Astrocyte (in vitro differentiated cells and primary cell): ENCODE data around the gene KRT36. TPM values are rescaled to one million over a fixed set of nuclear protein-coding genes. Genes with fewer than 3 reads are reported as not detected.

Source experiments
- DNase-seq: peaks from one replicate; pipeline ENCODE4 v3.0.0-alpha.2; 2010; ENCODE audit warnings: low read depth
- FAIRE-seq: peaks from 2 replicates; lab custom pipeline; 2011; peaks lifted over from hg19 to GRCh38; lab: Jason Lieb, UNC
- H2AFZ ChIP-seq: 2 replicates; pipeline ENCODE4 v1.6.0; 2012; ENCODE audit warnings: low read depth, low read length, inconsistent platforms
- H3K27ac ChIP-seq: 2 replicates; pipeline ENCODE4 v1.5.1; 2011; ENCODE audit warnings: low read depth, low read length, inconsistent platforms
- H3K27me3 ChIP-seq: 2 replicates; pipeline ENCODE4 v1.6.0; 2011; ENCODE audit warnings: low read length, inconsistent platforms; ENCODE audit not compliant: insufficient read depth
- H3K36me3 ChIP-seq: 2 replicates; pipeline ENCODE4 v1.5.1; 2011; ENCODE audit warnings: low read length, inconsistent platforms; ENCODE audit not compliant: insufficient read depth
- H3K4me1 ChIP-seq: 2 replicates; pipeline ENCODE4 v1.5.1; 2011; ENCODE audit warnings: low read length, inconsistent platforms; ENCODE audit not compliant: insufficient read depth
- H3K4me2 ChIP-seq: 2 replicates; pipeline ENCODE4 v1.6.0; 2012; ENCODE audit warnings: low read length, inconsistent platforms
- H3K4me3 ChIP-seq: 2 replicates; pipeline ENCODE4 v1.5.1; 2011; ENCODE audit warnings: low read depth, mild to moderate bottlenecking, low read length, inconsistent platforms; ENCODE audit not compliant: insufficient read depth
- H3K79me2 ChIP-seq: 2 replicates; pipeline ENCODE4 v1.6.0; 2012; ENCODE audit warnings: mild to moderate bottlenecking, low read length, inconsistent platforms; ENCODE audit not compliant: insufficient read depth
- H3K9ac ChIP-seq: 2 replicates; pipeline ENCODE4 v1.6.0; 2012; ENCODE audit warnings: mild to moderate bottlenecking, low read length, inconsistent platforms
- H3K9me3 ChIP-seq: 2 replicates; pipeline ENCODE4 v1.5.1; 2012; ENCODE audit warnings: low read depth, mild to moderate bottlenecking, low read length, inconsistent platforms; ENCODE audit not compliant: insufficient read depth
- H4K20me1 ChIP-seq: 2 replicates; pipeline ENCODE4 v1.6.0; 2012; ENCODE audit warnings: low read length, inconsistent platforms; ENCODE audit not compliant: insufficient read depth
- H3K27ac Mint-ChIP-seq: one replicate; pipeline ENCODE4 v1.8.0; 2021; ENCODE audit warnings: mild to moderate bottlenecking, mixed read lengths; ENCODE audit not compliant: unreplicated experiment
- H3K27me3 Mint-ChIP-seq: one replicate; pipeline ENCODE4 v1.8.0; 2021; ENCODE audit warnings: low read depth, mixed read lengths; ENCODE audit not compliant: unreplicated experiment
- H3K36me3 Mint-ChIP-seq: one replicate; pipeline ENCODE4 v1.8.0; 2021; ENCODE audit warnings: low read depth, mixed read lengths; ENCODE audit not compliant: unreplicated experiment
- H3K4me1 Mint-ChIP-seq: one replicate; pipeline ENCODE4 v1.8.0; 2021; ENCODE audit warnings: low read depth, mixed read lengths; ENCODE audit not compliant: unreplicated experiment
- H3K4me3 Mint-ChIP-seq: one replicate; pipeline ENCODE4 v1.8.0; 2021; ENCODE audit warnings: mild to moderate bottlenecking, moderate library complexity, mixed read lengths; ENCODE audit not compliant: unreplicated experiment
- H3K9me3 Mint-ChIP-seq: one replicate; pipeline ENCODE4 v1.8.0; 2021; ENCODE audit warnings: mild to moderate bottlenecking, mixed read lengths; ENCODE audit not compliant: unreplicated experiment
- EZH2 ChIP-seq: IDR thresholded peaks from 2 replicates; pipeline ENCODE4 v1.6.1; 2012; ENCODE audit warnings: mild to moderate bottlenecking, low read length, inconsistent platforms; ENCODE audit not compliant: insufficient read depth
- total RNA-seq: library from RNA; stranded (reverse); gene quantifications from 2 replicates; pipeline ENCODE4 v1.2.1, GENCODE V29; 2021
- TF ChIP-seq, protein P1 (sequence below): IDR thresholded peaks from 2 replicates; pipeline ENCODE4 v1.5.1; 2011; ENCODE audit warnings: low read depth, mild to moderate bottlenecking, inconsistent platforms, low read length, moderate library complexity; ENCODE audit not compliant: insufficient read depth

The KRT36 gene
- total RNA-seq, 1 donor from 2014 or later, result not detected

DNA sequence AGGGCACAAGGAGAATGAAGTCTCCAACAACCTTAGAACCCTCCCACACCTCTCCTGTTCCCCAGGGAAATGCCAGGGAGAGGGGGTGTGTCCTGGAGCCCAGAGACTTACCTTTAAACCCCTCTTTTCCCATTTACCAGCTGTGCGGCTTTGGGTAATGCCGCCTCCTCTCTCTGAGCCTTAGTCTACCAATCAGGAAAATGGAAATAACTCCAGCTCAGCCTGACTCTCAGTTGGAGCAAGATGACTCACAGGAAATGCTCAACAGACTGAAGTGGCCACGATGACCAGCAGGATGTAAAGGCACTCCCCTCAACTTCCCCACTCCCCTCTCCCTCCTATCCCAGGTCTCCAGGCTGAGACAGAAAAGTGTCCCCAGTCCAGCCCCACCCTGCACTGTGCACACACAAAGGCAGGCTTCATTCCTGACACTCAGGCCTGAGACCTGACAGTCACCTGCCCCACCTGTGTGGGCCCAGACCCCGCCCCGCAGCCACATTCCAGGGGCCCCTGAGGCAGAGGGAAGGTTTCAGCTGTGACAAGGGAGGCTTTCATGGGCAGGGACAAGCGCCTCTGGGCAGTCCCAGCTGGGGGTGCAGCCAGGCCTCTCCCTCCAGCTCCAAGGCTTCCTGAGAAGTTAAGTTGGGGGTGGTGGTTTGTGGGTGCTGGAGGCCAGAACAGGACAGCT is 32.0 kb upstream of the KRT36 start:
- H3K9me3 Mint-ChIP-seq, result peaks cover 2% of the 10 kb centered on the region
- no peaks in the 10 kb centered on the region for H3K9me3 ChIP-seq
- H3K27ac Mint-ChIP-seq, result peak overlapping the region; percentile 75
- H3K36me3 ChIP-seq, result no peaks in the 10 kb centered on the region
- no peaks in the 10 kb centered on the region for H3K36me3 Mint-ChIP-seq
- H3K9ac ChIP-seq, result peak overlapping the region; percentile 58
- DNase-seq (peak; percentile 87), FAIRE-seq (peak; percentile 73)
- peaks cover 36% of the 10 kb centered on the region for H3K4me1 ChIP-seq
- H4K20me1 ChIP-seq, result no peaks in the 10 kb centered on the region
- peak overlapping the region; percentile 81 for H3K27ac ChIP-seq
- no peaks in the 10 kb centered on the region for H3K27me3 ChIP-seq
- peaks cover 5% of the 10 kb centered on the region for H3K27me3 Mint-ChIP-seq
- H3K4me3 Mint-ChIP-seq, result no peak overlapping the region
- H3K4me3 ChIP-seq, result peak overlapping the region; percentile 37
- peak overlapping the region; percentile 2 for H2AFZ ChIP-seq
- peaks cover 9% of the 10 kb centered on the region for H3K4me1 Mint-ChIP-seq
- H3K4me2 ChIP-seq, result peak overlapping the region; percentile 51
- TF ChIP-seq EZH2, result no peak
- TF ChIP-seq, protein P1, sequence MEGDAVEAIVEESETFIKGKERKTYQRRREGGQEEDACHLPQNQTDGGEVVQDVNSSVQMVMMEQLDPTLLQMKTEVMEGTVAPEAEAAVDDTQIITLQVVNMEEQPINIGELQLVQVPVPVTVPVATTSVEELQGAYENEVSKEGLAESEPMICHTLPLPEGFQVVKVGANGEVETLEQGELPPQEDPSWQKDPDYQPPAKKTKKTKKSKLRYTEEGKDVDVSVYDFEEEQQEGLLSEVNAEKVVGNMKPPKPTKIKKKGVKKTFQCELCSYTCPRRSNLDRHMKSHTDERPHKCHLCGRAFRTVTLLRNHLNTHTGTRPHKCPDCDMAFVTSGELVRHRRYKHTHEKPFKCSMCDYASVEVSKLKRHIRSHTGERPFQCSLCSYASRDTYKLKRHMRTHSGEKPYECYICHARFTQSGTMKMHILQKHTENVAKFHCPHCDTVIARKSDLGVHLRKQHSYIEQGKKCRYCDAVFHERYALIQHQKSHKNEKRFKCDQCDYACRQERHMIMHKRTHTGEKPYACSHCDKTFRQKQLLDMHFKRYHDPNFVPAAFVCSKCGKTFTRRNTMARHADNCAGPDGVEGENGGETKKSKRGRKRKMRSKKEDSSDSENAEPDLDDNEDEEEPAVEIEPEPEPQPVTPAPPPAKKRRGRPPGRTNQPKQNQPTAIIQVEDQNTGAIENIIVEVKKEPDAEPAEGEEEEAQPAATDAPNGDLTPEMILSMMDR, result no peak
- H3K79me2 ChIP-seq, result peaks cover 2% of the 10 kb centered on the region

DNA sequence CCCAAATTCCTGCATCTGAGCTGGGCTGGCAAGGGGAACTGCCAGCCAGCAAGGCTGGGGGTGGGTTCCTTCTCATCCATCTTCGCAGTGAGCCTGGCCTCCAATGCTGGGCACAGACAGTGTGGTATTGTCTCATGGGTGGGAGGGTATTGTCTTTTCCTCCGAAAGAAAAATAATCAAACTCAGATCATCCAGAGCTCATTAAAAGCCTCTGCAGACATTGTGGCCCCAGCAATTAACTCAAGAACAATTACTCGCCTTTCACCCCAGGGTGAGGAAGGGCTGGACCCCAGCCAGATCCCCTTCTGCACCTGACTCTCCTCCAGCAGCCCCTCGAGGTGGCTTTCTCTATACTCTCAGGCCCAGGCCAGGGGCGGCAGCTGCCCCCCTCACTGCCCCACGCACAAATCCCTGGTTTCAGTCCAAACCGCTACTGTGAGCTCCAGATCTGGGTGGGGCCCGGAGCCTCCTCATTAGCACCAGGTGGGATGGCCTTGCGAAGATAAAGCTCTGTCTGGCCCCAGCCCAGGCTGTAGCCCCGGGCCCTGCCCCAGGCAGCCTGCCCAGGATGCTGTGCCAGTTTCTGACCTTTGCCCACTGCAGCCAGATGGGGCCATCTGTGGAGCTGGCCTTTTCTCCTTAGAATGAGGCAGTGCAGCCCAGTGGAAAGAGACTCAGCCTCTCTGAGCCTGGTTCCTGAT is 31.3 kb upstream of the KRT36 start:
- Mint-ChIP-seq H3K36me3 (no peaks in the 10 kb centered on the region), H3K4me3 (no peak overlapping the region), H3K4me1 (peaks cover 9% of the 10 kb centered on the region), H3K27me3 (peaks cover 5% of the 10 kb centered on the region), H3K9me3 (peaks cover 2% of the 10 kb centered on the region), H3K27ac (peak overlapping the region; percentile 34)
- no peak for DNase-seq
- Histone ChIP-seq H3K79me2 (no peaks in the 10 kb centered on the region), H3K4me1 (peaks cover 36% of the 10 kb centered on the region), H3K4me2 (peak overlapping the region; percentile 51), H3K27ac (peak overlapping the region; percentile 41), H3K9ac (peak overlapping the region; percentile 38), H2AFZ (no peak overlapping the region), H3K4me3 (peak overlapping the region; percentile 37), H3K9me3 (no peaks in the 10 kb centered on the region), H4K20me1 (no peaks in the 10 kb centered on the region), H3K36me3 (no peaks in the 10 kb centered on the region), H3K27me3 (no peaks in the 10 kb centered on the region)
- FAIRE-seq, result no peak
- no peak for TF ChIP-seq EZH2
- TF ChIP-seq, protein P1, result no peak
